DND-41 (cell line): ENCODE measurements around the gene TSPEAR.

Experiments used
- ATAC-seq: fragments of 200-7000 bp; cut with Tn5 transposase; 3 replicates; pipeline ENCODE4 v1.9.1; 2021; ENCODE audit warnings: low read depth; ENCODE audit not compliant: insufficient read depth
- DNase-seq: peaks from one replicate; pipeline ENCODE4 v3.0.0-alpha.2; 2020
- H2AFZ ChIP-seq: 2 replicates; pipeline ENCODE4 v1.6.0; 2012; ENCODE audit warnings: low read depth, low read length
- H3K27ac ChIP-seq: 2 replicates; pipeline ENCODE4 v1.5.1; 2012; ENCODE audit warnings: low read length, inconsistent platforms
- H3K27me3 ChIP-seq: fragments of 200-600 bp; sonication (generic); 2 replicates; pipeline ENCODE4 v1.6.0; 2012; ENCODE audit warnings: low read length, mild to moderate bottlenecking, inconsistent platforms; ENCODE audit not compliant: insufficient read depth, poor library complexity
- H3K36me3 ChIP-seq: 2 replicates; pipeline ENCODE4 v1.5.1; 2012; ENCODE audit warnings: low read length, inconsistent platforms; ENCODE audit not compliant: insufficient read depth
- H3K4me1 ChIP-seq: 2 replicates; pipeline ENCODE4 v1.5.1; 2012; ENCODE audit warnings: mild to moderate bottlenecking, low read length; ENCODE audit not compliant: insufficient read depth
- H3K4me2 ChIP-seq: 2 replicates; pipeline ENCODE4 v1.6.0; 2012; ENCODE audit warnings: mild to moderate bottlenecking, moderate library complexity, low read length, inconsistent platforms; ENCODE audit not compliant: insufficient read depth
- H3K4me3 ChIP-seq, 2 experiments: fragments of 200-600 bp in 1 of 2; shearing (Covaris generic) in 1 of 2; 2 replicates each; pipeline ENCODE4 v1.5.1; 2012 to 2016; ENCODE audit warnings: inconsistent platforms in 2 of 2, low read length in 2 of 2, mild to moderate bottlenecking in 2 of 2, low read depth in 1 of 2, moderate library complexity in 1 of 2
- H3K79me2 ChIP-seq: 2 replicates; pipeline ENCODE4 v1.6.0; 2012; ENCODE audit warnings: low read length, inconsistent platforms; ENCODE audit not compliant: insufficient read depth
- H3K9ac ChIP-seq: 2 replicates; pipeline ENCODE4 v1.6.0; 2012; ENCODE audit warnings: low read depth, mild to moderate bottlenecking, inconsistent platforms, low read length, moderate library complexity
- H3K9me3 ChIP-seq: 2 replicates; pipeline ENCODE4 v1.5.1; 2012; ENCODE audit warnings: low read length, moderate library complexity, mild to moderate bottlenecking, inconsistent platforms; ENCODE audit not compliant: insufficient read depth, severe bottlenecking
- H4K20me1 ChIP-seq: 2 replicates; pipeline ENCODE4 v1.6.0; 2012; ENCODE audit warnings: low read length; ENCODE audit not compliant: insufficient read depth
- CTCF ChIP-seq: IDR thresholded peaks from 2 replicates; pipeline ENCODE4 v1.5.1; 2012; ENCODE audit warnings: borderline replicate concordance, low read length, moderate library complexity, mild to moderate bottlenecking; ENCODE audit not compliant: poor library complexity, severe bottlenecking; ENCODE audit errors: extremely low read depth
- EZH2 ChIP-seq: IDR thresholded peaks from 3 replicates; pipeline ENCODE4 v1.6.1; 2012; ENCODE audit warnings: borderline replicate concordance, low read depth, mild to moderate bottlenecking, moderate library complexity, low read length, inconsistent platforms; ENCODE audit not compliant: severe bottlenecking

The TSPEAR gene

GRCh38 chr21:44466351-44466954, 244.9 kb downstream of the TSPEAR start:
- H3K27me3 ChIP-seq: no peaks in the 10 kb centered on the region
- H3K9me3 ChIP-seq: no peaks in the 10 kb centered on the region
- no peaks in the 10 kb centered on the region for H3K79me2 ChIP-seq
- H3K4me3 ChIP-seq: no peak overlapping the region
- H3K4me1 ChIP-seq: no peaks in the 10 kb centered on the region
- no peak overlapping the region for H3K9ac ChIP-seq
- H4K20me1 ChIP-seq: peaks cover 3% of the 10 kb centered on the region; the same call in 1 of the 2 replicates
- TF ChIP-seq CTCF: no peak
- no peak for TF ChIP-seq EZH2
- DNase-seq (no peak), ATAC-seq (no peak)
- no peak overlapping the region for H2AFZ ChIP-seq
- no peak overlapping the region for H3K27ac ChIP-seq
- no peak overlapping the region for H3K4me2 ChIP-seq
- H3K36me3 ChIP-seq: no peaks in the 10 kb centered on the region

- peaks cover 7% of the 10 kb centered on the region; the same call in 1 of the 2 replicates for H4K20me1 ChIP-seq
- H3K9me3 ChIP-seq: no peaks in the 10 kb centered on the region
- no peak for TF ChIP-seq CTCF
- no peak for TF ChIP-seq EZH2
- H3K79me2 ChIP-seq: no peaks in the 10 kb centered on the region
- no peak overlapping the region for H2AFZ ChIP-seq
- H3K27ac ChIP-seq: no peak overlapping the region
- H3K36me3 ChIP-seq: no peaks in the 10 kb centered on the region
- H3K27me3 ChIP-seq: no peaks in the 10 kb centered on the region
- no peak overlapping the region for H3K9ac ChIP-seq
- H3K4me2 ChIP-seq: no peak overlapping the region
- DNase-seq (no peak), ATAC-seq (no peak)
- no peaks in the 10 kb centered on the region for H3K4me1 ChIP-seq
- H3K4me3 ChIP-seq: no peak overlapping the region
These were observed 247.0 kb downstream of the TSPEAR start for GRCh38 chr21:44464351-44464750.

- no peak overlapping the region for H3K4me2 ChIP-seq
- DNase-seq: no peak
- H3K9ac ChIP-seq: no peak overlapping the region
- no peaks in the 10 kb centered on the region for H3K27me3 ChIP-seq
- no peak overlapping the region for H3K4me3 ChIP-seq
- H2AFZ ChIP-seq: no peak overlapping the region
- H4K20me1 ChIP-seq: peaks cover 7% of the 10 kb centered on the region; the same call in 1 of the 2 replicates
- TF ChIP-seq CTCF (no peak), EZH2 (no peak)
- H3K79me2 ChIP-seq: no peaks in the 10 kb centered on the region
- no peak overlapping the region for H3K27ac ChIP-seq
- no peak for ATAC-seq
- no peaks in the 10 kb centered on the region for H3K9me3 ChIP-seq
- H3K4me1 ChIP-seq: no peaks in the 10 kb centered on the region
- no peaks in the 10 kb centered on the region for H3K36me3 ChIP-seq
These were observed 247.6 kb downstream of the TSPEAR start for GRCh38 chr21:44463724-44464123.

GRCh38 chr21:44462834-44463200, 248.6 kb downstream of the TSPEAR start:
- H4K20me1 ChIP-seq: peaks cover 7% of the 10 kb centered on the region; the same call in 1 of the 2 replicates
- H3K4me2 ChIP-seq: no peak overlapping the region
- H3K27me3 ChIP-seq: no peaks in the 10 kb centered on the region

More at GRCh38 chr21:44462834-44463200, 248.6 kb downstream of the TSPEAR start:
- Histone ChIP-seq H3K9ac (no peak overlapping the region), H3K4me3 (no peak overlapping the region), H3K4me1 (no peaks in the 10 kb centered on the region), H3K36me3 (no peaks in the 10 kb centered on the region), H2AFZ (no peak overlapping the region), H3K79me2 (no peaks in the 10 kb centered on the region), H3K27ac (no peak overlapping the region), H3K9me3 (no peaks in the 10 kb centered on the region)
- TF ChIP-seq CTCF (no peak), EZH2 (no peak)
- ATAC-seq: no peak
- no peak for DNase-seq
